ENCODE data around the gene RASSF9. TPM values are rescaled to one million over a fixed set of nuclear protein-coding genes. Genes with fewer than 3 reads are reported as not detected.

The RASSF9 gene
- total RNA-seq, 1 donor from 2014 or later: 5.0 TPM

DNA sequence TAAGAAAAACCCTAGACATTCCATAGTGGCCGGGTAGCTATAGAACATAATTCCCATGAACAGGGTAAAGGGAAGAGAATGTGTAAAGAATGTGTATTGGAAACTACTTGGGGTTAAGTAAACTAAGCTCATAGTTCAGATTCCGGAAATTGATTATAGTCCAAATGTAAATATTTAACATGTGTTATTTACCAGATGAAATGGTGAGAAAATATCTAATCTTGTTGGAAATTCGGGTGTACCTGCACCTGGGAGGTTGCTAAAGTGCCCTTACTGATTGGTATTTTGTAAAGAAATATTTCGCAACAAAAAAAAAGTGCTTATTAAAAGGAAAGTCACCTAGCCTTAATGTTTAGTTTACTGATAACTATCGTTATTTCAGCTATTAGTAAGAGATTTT is 14.4 kb downstream of the RASSF9 start:
- DNase-seq (ENCODE audit: low read depth): peak; percentile 71

DNA sequence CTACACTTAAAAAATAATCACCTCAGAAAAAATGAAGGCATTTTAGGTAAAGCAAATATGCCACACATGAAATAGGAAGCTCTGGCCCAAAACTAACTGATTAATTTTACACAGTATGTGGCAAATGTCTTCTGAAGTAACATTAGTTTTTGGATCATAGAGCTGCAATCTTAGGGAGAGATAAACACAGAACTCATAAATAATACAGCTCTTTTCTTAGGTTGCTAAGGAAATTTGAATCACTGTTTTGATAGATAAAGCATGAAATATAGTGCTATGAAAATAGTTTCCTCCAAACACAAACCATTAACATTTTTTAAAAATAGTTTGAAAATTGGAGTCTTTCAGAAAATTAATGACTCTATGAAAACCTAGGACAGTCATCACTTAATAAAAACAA is 15.0 kb downstream of the RASSF9 start:
- DNase-seq (ENCODE audit: low read depth): no peak

DNA sequence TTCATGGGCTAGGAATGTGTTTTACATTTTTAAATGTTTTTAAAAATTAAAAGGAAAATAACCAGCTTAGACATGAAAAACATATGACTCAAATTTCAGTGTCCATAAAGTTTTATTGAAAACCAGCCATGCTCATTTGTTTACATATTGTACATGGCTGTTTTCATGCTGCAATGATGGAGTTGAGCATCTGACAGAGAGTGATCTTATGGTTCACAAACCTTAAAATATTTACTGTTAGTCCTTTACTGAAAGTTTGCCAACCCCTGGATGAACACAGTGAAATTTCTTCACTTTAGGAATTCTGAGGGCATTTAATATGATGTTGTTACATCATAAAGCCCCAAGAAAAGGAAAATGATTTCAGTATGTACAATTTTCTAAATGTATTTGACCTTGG is 16.1 kb downstream of the RASSF9 start:
- DNase-seq (ENCODE audit: low read depth): no peak

DNA sequence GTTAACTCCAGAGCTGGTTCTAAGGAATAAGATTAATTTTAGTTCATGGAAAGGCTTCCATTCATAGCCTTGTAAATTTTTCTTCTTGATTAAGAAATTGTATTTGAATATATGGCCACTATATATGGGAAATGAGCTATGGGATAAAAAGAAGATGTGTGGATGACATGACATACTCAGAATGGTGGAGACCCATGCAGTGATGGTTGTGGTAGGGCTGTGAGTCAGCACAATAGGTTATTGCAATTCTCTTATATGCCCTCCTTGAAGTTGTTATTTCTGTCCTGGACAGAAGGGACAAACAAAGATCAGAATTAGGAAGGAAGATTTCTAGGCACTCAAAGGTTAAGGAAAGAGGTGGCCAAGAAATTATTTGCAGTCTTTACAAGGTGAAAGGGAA is 21.5 kb downstream of the RASSF9 start:
- DNase-seq (ENCODE audit: low read depth): no peak

DNA sequence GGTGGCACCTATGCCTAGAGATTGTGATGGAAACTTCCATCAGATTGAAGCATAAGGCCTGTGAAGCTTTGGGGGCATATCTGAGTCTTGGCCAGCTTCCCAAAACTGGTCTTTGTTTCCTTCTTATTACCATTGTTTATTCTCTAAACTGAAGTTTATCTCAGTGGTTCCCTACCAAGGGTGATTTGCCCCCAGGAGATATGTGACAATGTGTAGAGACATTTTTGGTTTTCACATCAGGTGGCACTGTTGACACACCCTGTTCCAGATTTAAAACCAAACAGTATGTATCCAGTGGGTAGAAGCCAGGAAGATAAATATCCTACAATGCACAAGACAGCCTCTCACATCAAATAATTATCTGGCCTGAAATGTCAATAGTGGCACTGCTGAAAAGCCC is 22.1 kb downstream of the RASSF9 start:
- DNase-seq (ENCODE audit: low read depth): no peak

DNA sequence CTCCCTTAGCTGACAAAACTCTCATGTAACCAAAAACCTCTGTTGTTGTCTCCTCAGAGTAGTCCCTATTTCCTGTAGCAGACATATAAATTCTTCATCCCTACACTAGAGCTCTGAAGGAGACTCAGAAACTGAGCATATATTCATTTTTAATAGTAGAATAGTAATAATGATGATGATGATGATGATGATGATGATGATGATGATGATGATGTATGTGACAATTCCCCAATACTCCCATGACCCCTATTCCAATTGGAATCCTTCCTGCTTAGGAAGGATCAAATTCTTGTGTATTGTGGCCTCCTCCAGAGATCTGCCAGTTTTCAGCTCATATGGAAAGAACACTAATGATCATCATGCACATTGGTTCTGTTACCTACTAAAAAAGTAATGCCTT is 26.7 kb downstream of the RASSF9 start:
- no peak for DNase-seq (ENCODE audit: low read depth)

DNA sequence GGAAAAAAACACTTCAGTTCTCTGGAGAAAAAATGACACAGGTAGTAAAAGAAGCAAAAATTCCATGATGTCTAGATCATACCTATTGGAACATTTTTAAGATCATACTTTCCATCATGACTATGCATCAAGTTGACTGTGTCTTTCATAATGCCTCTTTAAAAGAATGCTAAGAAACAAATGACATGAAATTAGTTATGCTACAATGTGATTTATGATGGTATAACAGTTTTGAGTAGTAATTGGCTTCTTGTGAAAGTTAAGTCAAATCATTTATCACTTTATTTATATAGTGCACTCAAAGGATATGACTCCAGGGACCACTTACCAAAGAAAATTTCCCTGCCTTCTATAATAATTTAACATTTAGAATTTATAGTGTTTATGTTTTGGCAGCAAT is 28.5 kb downstream of the RASSF9 start:
- DNase-seq (ENCODE audit: low read depth): no peak

DNA sequence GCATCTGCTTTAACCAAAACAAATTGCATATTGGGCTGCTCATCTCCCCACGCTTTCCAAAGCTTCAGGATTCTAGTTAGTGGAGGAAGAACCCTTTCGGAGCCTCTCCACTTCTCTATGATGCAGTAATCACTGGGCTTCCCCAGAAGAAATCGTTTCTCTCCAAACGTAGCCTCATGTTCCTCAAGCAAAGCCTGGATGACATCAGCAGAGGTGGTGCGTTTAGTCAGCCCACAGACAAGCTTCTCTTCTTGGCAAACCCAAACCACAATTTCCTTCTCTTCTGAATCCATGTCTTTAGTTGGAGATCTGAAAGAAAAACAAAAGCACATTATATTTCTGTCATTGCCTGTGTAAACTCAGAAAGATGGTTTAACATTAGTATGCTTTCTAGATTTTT is 30.6 kb downstream of the RASSF9 start:
- DNase-seq (ENCODE audit: low read depth): no peak

DNA sequence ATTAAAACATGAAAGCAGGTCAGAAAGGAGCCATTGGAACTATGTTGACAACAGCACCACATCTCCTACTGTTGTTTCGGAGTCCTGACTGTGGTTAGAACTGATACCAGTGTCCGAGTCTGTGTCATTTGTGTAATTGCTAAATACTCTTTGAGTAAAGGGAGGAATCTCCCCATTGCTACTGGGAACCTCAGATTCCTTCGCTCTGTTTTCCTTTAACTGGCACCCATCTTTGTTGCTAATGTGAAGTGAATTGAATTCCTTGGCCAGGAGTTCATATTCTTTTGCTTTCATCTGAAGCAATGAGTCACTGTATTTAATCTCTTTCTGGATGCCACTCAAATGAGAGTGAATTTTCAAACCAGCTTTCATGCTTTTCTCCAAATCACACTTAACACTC is 31.5 kb downstream of the RASSF9 start:
- DNase-seq (ENCODE audit: low read depth): peak; percentile 77

DNA sequence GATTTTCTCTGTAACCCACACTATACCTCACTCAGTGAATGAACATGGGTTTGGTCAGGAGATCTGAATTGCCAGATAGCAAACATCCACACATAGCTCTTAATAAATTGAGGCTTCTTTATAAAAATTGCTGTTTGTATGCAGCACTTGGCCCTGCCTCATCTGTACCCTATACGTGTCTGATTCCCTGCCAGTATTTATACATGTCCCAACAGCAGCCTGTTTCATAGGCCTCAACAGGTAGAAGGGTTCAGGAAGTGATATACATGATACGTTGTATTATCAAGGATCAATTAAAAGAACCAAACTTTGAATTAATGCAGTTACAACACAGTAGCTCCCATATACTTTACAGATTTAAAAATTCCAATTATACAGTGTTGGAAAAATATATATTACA is 32.3 kb downstream of the RASSF9 start:
- DNase-seq (ENCODE audit: low read depth): no peak

DNA sequence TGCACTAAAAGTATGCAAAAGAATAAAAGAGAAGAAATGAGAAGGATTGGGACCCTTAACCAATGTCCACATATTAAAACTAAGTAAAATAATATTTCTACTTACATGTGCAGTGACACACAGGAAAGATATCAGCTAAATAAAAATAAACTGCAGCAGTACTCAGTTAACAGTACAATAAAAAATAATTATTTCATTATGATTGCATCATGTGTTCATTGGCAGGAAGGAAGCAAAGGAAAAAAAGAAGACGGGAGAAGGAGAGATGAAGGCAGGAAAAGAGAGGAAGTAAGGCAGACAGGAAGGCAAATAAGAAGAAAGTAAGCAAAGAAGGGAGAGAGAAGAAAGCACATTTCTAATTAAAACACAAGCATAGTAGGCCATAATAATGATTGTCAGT is 33.0 kb downstream of the RASSF9 start:
- DNase-seq (ENCODE audit: low read depth): no peak

DNA sequence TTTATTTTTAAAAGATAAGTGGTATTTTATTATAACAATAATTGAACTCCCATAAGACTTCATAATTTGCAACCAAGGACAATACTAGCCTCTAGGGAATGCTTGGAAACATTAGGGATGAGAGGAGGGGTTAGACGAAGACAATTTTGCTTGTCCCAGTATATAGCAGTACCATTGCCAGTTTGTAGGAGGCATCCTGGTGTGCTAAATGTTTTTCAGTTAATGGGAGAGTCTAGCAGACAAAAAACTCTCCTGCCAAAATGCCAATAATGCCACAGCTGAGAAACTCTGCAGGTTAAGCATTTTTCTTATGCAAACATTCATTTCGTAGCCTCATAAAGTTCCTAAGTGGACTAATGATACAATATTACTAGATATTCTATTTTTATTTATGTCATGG is 38.1 kb downstream of the RASSF9 start:
- DNase-seq (ENCODE audit: low read depth): no peak

DNA sequence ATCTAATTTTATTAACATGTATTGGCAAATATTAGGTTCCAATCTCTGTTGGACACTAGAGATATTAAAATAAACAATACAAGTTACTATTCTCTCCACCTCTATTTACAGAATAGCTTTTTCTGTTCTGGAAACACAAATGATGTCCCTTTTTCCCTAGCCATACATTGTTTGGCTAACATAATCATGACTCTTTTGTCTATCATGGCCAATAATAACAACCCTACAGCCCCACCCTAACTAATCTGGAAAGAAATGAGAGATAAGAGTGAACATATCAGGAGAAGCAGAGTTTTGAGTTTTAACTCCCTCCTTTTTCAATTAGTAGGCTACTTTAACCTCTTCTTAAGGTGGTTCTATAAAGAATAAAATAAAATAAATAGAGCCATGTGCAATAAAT is 40.2 kb downstream of the RASSF9 start:
- no peak for DNase-seq (ENCODE audit: low read depth)

DNA sequence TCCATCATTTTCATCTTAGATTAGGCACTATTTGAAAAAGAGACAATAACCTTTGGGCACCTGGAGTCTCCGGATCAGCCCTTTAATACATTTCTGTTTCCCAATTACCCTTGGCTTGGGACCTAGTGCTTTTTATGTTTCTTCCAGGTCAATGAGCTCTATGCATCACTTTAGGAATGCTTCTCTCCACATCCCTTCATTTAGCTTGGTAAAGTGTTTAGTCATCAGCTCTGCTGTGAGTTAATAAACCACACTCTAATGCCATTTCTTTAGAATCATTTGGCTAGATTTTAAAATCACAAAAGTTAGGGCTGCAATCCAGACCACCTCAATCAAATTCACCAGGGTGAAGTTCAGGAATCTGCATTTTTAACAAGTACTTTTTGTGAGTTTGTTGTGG is 41.7 kb downstream of the RASSF9 start:
- DNase-seq (ENCODE audit: low read depth): peak; percentile 83

DNA sequence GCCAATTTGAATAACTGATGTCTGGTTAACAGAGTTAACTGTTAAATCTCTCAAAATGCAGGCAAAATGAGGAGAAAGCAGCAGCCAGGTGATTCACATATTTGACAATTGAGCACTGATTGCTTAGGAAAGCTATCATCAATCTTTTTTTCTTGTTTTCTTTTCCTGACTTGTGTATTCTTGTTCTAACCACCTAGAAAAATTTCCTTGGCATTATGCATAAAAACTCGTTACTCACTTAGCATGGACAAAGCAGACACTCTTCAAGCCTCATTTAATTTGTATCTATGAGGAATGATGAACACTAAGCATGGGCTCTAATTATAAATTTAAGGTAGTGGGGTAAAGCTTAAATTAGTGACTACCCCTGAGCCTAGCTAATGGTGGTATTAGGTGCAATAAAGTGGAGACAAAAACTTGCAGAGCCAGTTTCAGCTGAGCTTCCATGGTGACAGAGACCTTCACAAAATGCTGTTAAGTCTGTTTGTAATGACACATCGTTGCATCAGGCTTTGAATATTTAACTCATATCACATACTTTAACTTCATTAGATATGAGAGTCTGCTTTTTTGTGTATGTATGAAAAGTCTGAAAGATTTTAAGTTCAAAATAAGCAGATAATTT is 52.0 kb downstream of the RASSF9 start:
- no peak for DNase-seq (ENCODE audit: low read depth)

DNA sequence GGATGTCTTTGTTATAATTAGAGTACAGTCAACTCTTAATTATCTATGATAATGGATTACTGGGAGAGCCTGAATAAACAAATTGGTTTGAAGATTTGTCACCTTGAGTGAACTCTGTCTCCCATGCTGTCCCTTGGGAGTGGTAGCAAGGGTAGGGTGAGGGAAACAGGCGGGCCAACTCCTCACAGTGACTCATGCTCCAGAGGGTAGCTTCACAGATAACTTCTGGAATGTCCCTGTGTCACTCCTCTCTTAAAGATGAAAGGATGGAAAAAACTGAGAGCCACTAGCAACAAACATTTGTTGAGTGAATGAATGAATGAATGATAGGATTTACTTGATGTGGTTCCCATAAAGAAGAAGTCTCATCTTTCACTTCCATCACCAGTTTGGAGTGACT is 53.5 kb downstream of the RASSF9 start:
- DNase-seq (ENCODE audit: low read depth): no peak

DNA sequence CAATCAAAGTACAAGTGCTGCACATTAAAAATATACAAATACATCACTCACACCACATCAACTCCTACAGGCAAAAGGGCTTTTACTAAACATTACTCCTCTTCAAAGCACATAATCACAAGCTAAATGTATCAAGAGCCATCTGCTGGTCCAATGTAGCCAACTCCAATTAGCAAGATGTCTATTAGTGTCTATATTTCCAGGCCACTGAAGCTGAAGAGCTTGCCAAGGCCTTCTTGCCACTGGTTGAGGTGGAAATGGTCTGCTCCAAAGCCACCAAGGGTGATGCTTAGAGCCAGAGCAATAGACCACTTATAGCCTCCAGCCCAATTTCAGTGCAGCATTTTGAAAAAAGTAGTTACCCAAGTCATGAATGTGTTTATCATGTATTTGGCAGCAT is 54.4 kb downstream of the RASSF9 start:
- DNase-seq (ENCODE audit: low read depth): no peak

DNA sequence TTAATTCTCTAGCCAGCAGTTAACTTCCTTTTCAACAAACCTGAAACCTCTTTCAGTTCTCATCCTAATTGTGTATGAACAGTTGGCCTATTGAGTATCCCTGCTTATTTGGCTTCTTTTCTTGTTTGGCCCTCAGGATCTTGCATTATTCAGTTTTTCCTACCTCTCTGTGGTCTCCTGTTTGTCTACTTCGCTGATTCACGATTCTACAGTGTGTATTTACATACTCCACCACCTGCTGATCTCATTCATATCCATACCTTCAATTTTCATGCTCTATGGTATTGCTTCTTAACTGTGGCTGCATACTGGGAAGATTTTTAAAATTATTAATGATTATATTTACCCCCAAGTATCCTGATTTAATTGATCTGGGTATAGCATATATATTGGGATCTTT is 56.4 kb downstream of the RASSF9 start:
- no peak for DNase-seq (ENCODE audit: low read depth)

DNA sequence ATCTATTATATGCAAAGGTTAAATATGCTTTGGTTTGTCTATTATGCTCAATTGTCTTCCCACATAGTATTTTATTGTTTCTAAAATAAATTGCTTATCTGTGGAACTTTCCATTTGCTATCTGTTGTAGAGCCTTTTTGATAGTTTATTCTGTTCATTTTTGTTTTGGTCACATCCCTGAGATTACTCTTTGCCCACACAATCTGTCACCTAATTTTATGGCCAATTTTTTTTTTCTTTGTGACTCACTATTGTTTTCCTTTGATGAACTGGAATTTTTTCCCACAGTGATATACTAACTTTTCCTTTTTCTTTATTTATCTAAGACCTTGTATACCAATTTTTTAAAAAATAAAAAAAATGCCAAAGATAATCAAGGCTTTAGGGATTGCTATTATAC is 61.1 kb downstream of the RASSF9 start:
- peak; percentile 11 for DNase-seq (ENCODE audit: low read depth)

DNA sequence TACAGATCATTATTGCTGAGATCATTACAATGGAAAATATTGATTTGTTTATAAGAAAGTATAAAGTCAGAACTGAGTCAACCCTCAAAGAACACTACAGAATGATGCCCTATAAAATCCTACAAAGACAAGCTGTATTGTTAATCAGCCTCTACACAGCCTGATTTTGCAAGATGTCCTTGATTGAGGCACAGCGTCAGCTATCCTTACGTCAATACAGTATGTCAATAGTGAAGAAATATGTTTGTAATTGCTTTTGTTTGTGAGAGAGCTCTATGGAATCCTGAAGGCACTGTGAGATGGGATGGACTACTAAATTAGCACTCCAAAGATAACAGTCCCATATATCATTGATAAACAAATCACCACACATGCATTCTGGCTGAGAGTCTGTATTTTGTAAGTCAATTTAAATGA is 70.7 kb downstream of the RASSF9 start:
- DNase-seq (ENCODE audit: low read depth): no peak

DNA sequence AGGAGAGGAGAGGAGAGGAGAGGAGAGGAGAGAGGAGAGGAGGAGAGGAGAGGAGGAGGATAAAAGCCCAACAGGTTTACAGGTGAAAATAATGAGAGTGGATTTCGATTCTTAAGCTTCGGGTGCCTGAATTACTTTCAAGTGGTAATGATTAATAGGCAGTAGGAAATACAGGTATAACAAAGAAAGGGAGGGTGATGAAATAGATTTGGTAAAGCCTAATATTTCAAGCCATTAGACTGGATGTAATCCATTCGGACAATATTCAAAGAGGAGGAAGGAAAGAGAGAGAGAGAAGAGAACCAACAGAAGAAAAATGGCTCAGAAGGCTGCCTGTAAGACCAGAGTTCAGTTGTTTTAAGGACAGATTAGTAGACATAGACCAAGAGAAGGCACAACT is 76.6 kb downstream of the RASSF9 start:
- peak; percentile 14 for DNase-seq (ENCODE audit: low read depth)

DNA sequence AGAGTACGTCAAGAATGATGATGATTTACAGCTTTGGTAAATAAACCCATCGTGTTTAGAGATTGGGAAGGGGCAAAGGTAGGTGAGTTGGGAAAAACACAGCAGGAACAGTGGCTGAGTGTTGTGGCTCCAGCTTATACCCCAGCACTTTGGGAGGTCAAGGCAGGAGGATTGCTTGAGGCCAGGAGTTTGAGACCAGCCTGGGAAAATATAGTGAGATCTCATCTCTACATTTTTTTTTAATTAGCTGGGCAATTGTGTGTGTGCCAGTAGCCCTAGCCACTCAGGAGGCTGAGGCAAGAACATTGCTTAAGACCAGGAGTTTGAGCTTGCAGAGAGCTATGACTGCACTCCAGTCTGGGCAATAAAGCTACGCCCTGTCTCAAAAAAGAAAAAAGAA is 77.1 kb downstream of the RASSF9 start:
- DNase-seq (ENCODE audit: low read depth): no peak

DNA sequence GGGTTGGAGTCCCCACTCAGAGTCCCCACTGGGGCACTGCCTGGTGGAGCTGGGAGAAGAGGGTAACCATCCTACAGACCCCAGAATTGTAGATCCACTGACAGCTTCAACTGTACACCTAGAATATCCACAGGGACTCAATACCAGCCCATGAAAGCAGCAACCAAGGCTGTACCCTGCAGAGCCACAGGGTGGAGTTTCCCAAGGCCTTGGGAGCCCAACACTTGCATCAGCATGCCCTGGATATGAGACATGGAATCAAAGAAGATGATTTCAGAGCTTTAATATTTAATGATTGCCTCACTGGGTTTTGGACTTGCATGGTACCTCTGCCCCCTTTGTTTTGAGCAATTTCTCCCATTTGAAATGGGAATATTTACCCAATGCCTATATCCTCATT is 80.4 kb downstream of the RASSF9 start:
- DNase-seq (ENCODE audit: low read depth): no peak
